Ascending aorta (tissue), 2 donors: Measurements from ENCODE around the gene DDX55. TPM values are rescaled to one million over a fixed set of nuclear protein-coding genes. Genes with fewer than 3 reads are reported as not detected.

Experiments
- DNase-seq, 2 donors: peaks; one replicate each; pipeline ENCODE4 v3.0.0-alpha.2; 2019; ENCODE audit warnings: low spot score in 2 of 2
- H3K27ac ChIP-seq, 2 donors: fragments of 200-600 bp; sonication (generic); one replicate each; pipeline ENCODE4 v1.5.1; 2016 to 2017; ENCODE audit warnings: mild to moderate bottlenecking in 1 of 2
- H3K27me3 ChIP-seq: fragments of 200-600 bp; sonication (generic); one replicate; pipeline ENCODE4 v1.5.1; 2017
- H3K36me3 ChIP-seq, 2 donors: fragments of 200-600 bp; sonication (generic); one replicate each; pipeline ENCODE4 v1.5.1; 2016
- H3K4me1 ChIP-seq, 2 donors: fragments of 200-600 bp; sonication (generic); one replicate each; pipeline ENCODE4 v1.5.1; 2016 to 2017; ENCODE audit warnings: mild to moderate bottlenecking in 1 of 2
- H3K4me3 ChIP-seq, 2 donors: fragments of 200-600 bp; sonication (generic); one replicate each; pipeline ENCODE4 v1.5.1; 2016 to 2017; ENCODE audit warnings: mild to moderate bottlenecking in 1 of 2
- H3K9me3 ChIP-seq, 2 donors: fragments of 200-600 bp; sonication (generic); one replicate each; pipeline ENCODE4 v1.5.1; 2016
- intact Hi-C: fragments of 100-400 bp; cut with DNase I; formaldehyde crosslinking; loops from one replicate; pipeline ENCODE4 v1.15.1; 2023
- total RNA-seq: library from RNA; depleted of rRNA; stranded (reverse); fragments of >200 nt; gene quantifications from one replicate; pipeline ENCODE4 v1.1.0, GENCODE V29; 2016
- TF ChIP-seq, protein P1 (sequence below), 3 experiments: fragments of 200-600 bp in 2 of 3; fragments of 450-650 bp in 1 of 3; sonication (generic) in 2 of 3; IDR thresholded peaks; one replicate each; pipeline ENCODE4 v1.5.1; 2016 to 2019; ENCODE audit warnings: antibody characterized with exemption in 3 of 3, mild to moderate bottlenecking in 1 of 3, moderate library complexity in 1 of 3

Gene DDX55
- total RNA-seq, 1 donor from 2014 or later, result 26.6 TPM

DNA sequence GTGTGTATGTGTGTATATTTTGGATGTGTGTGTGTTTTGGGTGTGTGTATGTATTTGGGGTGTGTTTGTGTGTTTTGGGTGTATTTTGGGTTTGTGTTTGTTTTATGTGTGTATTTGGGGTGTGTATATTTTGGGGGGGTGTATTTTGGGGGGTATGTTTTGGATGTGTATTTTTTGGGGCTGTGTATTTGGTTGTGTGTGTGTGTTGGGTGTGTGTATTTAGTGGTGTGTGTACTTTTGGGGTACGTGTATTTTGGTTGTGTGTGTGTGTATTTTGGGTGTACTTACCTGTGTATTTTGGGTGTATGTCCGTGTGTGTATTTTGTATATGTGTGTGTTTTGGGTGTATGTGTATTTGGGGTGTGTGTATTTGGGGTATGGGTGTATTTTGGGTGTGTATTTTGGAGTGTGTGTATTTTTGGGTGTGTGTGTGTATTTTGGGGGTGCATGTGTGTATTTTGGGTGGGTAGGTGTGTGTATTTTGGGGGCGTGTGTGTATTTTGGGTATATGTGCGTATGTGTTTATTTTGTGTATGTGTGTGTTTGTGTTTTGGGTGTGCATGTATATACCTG, 52.3 kb downstream of the DDX55 start:
- no peak for DNase-seq
- intact Hi-C loops, result no loop called here
- H3K27ac ChIP-seq, result no peak overlapping the region
- H3K4me1 ChIP-seq, result no peaks in the 10 kb centered on the region
- H3K27me3 ChIP-seq, result no peaks in the 10 kb centered on the region
- no peaks in the 10 kb centered on the region for H3K9me3 ChIP-seq
- TF ChIP-seq, protein P1, sequence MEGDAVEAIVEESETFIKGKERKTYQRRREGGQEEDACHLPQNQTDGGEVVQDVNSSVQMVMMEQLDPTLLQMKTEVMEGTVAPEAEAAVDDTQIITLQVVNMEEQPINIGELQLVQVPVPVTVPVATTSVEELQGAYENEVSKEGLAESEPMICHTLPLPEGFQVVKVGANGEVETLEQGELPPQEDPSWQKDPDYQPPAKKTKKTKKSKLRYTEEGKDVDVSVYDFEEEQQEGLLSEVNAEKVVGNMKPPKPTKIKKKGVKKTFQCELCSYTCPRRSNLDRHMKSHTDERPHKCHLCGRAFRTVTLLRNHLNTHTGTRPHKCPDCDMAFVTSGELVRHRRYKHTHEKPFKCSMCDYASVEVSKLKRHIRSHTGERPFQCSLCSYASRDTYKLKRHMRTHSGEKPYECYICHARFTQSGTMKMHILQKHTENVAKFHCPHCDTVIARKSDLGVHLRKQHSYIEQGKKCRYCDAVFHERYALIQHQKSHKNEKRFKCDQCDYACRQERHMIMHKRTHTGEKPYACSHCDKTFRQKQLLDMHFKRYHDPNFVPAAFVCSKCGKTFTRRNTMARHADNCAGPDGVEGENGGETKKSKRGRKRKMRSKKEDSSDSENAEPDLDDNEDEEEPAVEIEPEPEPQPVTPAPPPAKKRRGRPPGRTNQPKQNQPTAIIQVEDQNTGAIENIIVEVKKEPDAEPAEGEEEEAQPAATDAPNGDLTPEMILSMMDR (IDR thresholded peaks at IDR 0.05), result no peak
- peaks cover 31 to 48% of the 10 kb centered on the region in 2 donors for H3K36me3 ChIP-seq
- no peak overlapping the region for H3K4me3 ChIP-seq

DNA sequence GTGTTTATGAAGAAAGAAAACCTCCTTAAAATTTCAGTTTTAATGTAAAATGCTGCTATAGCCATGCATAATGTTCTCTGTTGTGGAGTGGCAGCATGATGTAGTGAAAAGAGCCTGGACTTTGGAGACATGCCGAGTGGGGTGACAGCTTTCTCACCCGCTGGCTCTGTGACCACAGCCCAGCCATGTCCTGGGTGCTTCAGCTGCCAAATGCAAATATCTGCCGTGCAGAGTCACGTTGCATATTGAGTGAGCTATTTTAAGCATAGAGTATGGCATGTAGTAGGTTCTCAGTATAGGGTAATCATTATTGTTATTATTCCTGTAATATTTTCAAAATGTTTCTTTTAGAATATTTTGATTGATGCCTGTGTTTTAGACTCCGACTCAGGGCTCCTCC, 53.5 kb downstream of the DDX55 start:
- TF ChIP-seq, protein P1 (IDR thresholded peaks at IDR 0.05), result no peak
- H3K27ac ChIP-seq, result no peak overlapping the region
- no peak for DNase-seq
- H3K4me3 ChIP-seq, result no peak overlapping the region
- H3K36me3 ChIP-seq, result peaks cover 31 to 54% of the 10 kb centered on the region in 2 donors
- H3K9me3 ChIP-seq, result no peaks in the 10 kb centered on the region
- no peaks in the 10 kb centered on the region for H3K27me3 ChIP-seq
- intact Hi-C loops, result no loop called here
- no peaks in the 10 kb centered on the region for H3K4me1 ChIP-seq

DNA sequence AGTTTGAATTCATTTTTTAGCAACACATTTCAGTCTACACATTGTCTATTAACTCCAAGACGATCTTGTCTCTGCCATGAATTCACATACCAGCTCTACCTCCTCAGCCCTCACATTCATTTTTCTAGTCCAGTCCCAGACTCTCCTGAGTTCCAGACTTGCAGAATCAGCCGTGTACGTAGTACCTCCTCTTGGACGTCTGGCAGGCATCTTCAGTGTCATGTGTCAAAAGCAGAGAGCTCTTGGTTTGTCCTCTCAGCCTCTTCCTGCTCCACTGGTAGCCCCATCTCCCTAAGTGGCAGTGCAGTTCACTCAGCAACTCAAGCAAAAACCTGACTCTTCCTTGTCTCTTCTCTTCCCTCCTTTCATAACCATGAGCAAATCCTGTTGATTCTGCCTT, 54.5 kb downstream of the DDX55 start:
- Histone ChIP-seq H3K4me1 (no peaks in the 10 kb centered on the region), H3K9me3 (no peaks in the 10 kb centered on the region), H3K27me3 (no peaks in the 10 kb centered on the region), H3K36me3 (peaks cover 25 to 47% of the 10 kb centered on the region in 2 donors), H3K27ac (no peak overlapping the region), H3K4me3 (no peak overlapping the region)
- DNase-seq, result no peak
- intact Hi-C loops, result no loop called here
- TF ChIP-seq, protein P1 (IDR thresholded peaks at IDR 0.05), result no peak

DNA sequence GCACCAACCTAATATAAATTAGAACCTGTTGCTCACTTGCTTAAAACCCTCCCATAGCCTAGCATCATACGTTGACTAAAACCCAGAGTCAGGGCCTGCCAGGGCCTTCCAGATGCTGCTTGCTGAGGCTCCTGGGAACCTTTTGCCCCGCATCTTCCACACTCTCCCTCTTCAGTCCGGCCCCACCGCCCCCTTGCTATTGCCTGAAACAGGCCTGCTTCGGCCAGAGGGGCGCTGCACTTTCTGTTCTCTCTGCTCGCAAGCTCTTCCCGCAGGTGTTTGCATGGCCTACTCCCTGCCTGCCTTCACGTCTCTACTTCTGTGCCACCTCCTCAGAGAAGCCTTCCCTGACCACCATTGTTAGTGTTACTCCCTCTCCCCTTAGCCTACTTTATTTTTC, 55.3 kb downstream of the DDX55 start:
- no peaks in the 10 kb centered on the region for H3K9me3 ChIP-seq
- H3K36me3 ChIP-seq, result peaks cover 25 to 41% of the 10 kb centered on the region in 2 donors
- H3K4me1 ChIP-seq, result no peaks in the 10 kb centered on the region
- TF ChIP-seq, protein P1 (IDR thresholded peaks at IDR 0.05), result no peak
- H3K27me3 ChIP-seq, result no peaks in the 10 kb centered on the region
- no peak for DNase-seq
- no peak overlapping the region for H3K27ac ChIP-seq
- intact Hi-C loops, result no loop called here
- H3K4me3 ChIP-seq, result no peak overlapping the region

GRCh38 chr12:123659996-123660727, 58.3 kb downstream of the DDX55 start:
- Histone ChIP-seq H3K27me3 (no peaks in the 10 kb centered on the region), H3K4me3 (no peak overlapping the region), H3K27ac (no peak overlapping the region), H3K36me3 (peaks cover 16 to 27% of the 10 kb centered on the region in 2 donors), H3K9me3 (no peaks in the 10 kb centered on the region), H3K4me1 (no peaks in the 10 kb centered on the region)
- intact Hi-C loops, result no loop called here
- TF ChIP-seq, protein P1 (IDR thresholded peaks at IDR 0.05), result no peak
- DNase-seq, result no peak
